Karpas-422 (cell line): ENCODE data around the gene OPTN. TPM values are rescaled to one million over a fixed set of nuclear protein-coding genes. Genes with fewer than 3 reads are reported as not detected.

Experiments
- DNase-seq: peaks from one replicate; pipeline ENCODE4 v3.0.0-alpha.2; 2015
- H2AFZ ChIP-seq: fragments of 200-600 bp; sonication (generic); 2 replicates; pipeline ENCODE4 v1.6.1; 2014; ENCODE audit warnings: antibody characterized with exemption, low read length, mixed read lengths
- H3K27ac ChIP-seq: fragments of 200-600 bp; sonication (generic); 2 replicates; pipeline ENCODE4 v1.5.1; 2014; ENCODE audit warnings: mild to moderate bottlenecking, low read length, moderate library complexity
- H3K27me3 ChIP-seq: fragments of 200-600 bp; sonication (generic); 2 replicates; pipeline ENCODE4 v1.6.1; 2014; ENCODE audit warnings: low read length, mixed read lengths
- H3K36me3 ChIP-seq: fragments of 200-600 bp; sonication (generic); 2 replicates; pipeline ENCODE4 v1.6.1; 2014; ENCODE audit warnings: low read length, mixed read lengths; ENCODE audit not compliant: insufficient read depth
- H3K4me1 ChIP-seq: fragments of 200-600 bp; sonication (generic); 2 replicates; pipeline ENCODE4 v1.6.1; 2014; ENCODE audit warnings: mild to moderate bottlenecking, low read length, mixed read lengths
- H3K4me2 ChIP-seq: fragments of 200-600 bp; sonication (generic); 2 replicates; pipeline ENCODE4 v1.6.1; 2014; ENCODE audit warnings: low read length, low read depth, mild to moderate bottlenecking; ENCODE audit not compliant: poor library complexity, severe bottlenecking
- H3K4me3 ChIP-seq: fragments of 200-600 bp; sonication (generic); 2 replicates; pipeline ENCODE4 v1.5.1; 2014; ENCODE audit warnings: mild to moderate bottlenecking, antibody characterized with exemption, low read length, mixed read lengths
- H3K79me2 ChIP-seq: fragments of 200-600 bp; sonication (generic); 2 replicates; pipeline ENCODE4 v1.6.1; 2014; ENCODE audit warnings: mild to moderate bottlenecking, low read length, mixed read lengths
- H3K9ac ChIP-seq: fragments of 200-600 bp; sonication (generic); 2 replicates; pipeline ENCODE4 v1.6.0; 2014; ENCODE audit warnings: low read length
- H3K9me2 ChIP-seq: fragments of 200-600 bp; sonication (generic), shearing (Covaris generic); replicated peaks from 2 replicates; pipeline ENCODE4 v1.6.0; 2014; ENCODE audit warnings: mild to moderate bottlenecking, low read length, moderate library complexity; ENCODE audit not compliant: insufficient read depth
- H3K9me3 ChIP-seq: fragments of 300-700, 200-600 bp; sonication (generic); 2 replicates; pipeline ENCODE4 v1.6.1; 2014; ENCODE audit warnings: low read length, mixed read lengths
- H4K20me1 ChIP-seq: fragments of 200-600 bp; sonication (generic); 2 replicates; pipeline ENCODE4 v1.6.1; 2014; ENCODE audit warnings: mild to moderate bottlenecking, antibody characterized with exemption, low read length, low read depth; ENCODE audit not compliant: insufficient read depth
- total RNA-seq: library from RNA; depleted of rRNA; stranded (reverse); fragments of >200 nt; shearing (Covaris generic); gene quantifications from 2 replicates; pipeline ENCODE4 v1.2.3, GENCODE V29; 2014; ENCODE audit warnings: low replicate concordance

The OPTN gene
- total RNA-seq, 1 experiment from 2014 or later: 0.56 TPM

- Histone ChIP-seq H3K4me1 (peaks cover 23% of the 10 kb centered on the region), H3K36me3 (peaks cover 10% of the 10 kb centered on the region; the same call in 1 of the 2 replicates), H4K20me1 (no peaks in the 10 kb centered on the region), H3K27me3 (no peaks in the 10 kb centered on the region), H3K4me2 (no peak overlapping the region), H3K9me2 (no peaks in the 10 kb centered on the region), H3K4me3 (no peak overlapping the region), H3K9me3 (no peaks in the 10 kb centered on the region), H3K9ac (no peak overlapping the region), H3K27ac (no peak overlapping the region), H3K79me2 (peaks cover 80% of the 10 kb centered on the region), H2AFZ (no peak overlapping the region)
- DNase-seq: no peak
These were observed 65.2 kb downstream of the OPTN start for GRCh38 chr10:13165177-13165576.

- DNase-seq: no peak
- no peak overlapping the region for H3K4me3 ChIP-seq
- no peaks in the 10 kb centered on the region for H3K9me3 ChIP-seq
- no peak overlapping the region for H3K4me2 ChIP-seq
- peaks cover 80% of the 10 kb centered on the region for H3K79me2 ChIP-seq
- peaks cover 29% of the 10 kb centered on the region for H3K36me3 ChIP-seq
- no peak overlapping the region for H3K27ac ChIP-seq
- H4K20me1 ChIP-seq: no peaks in the 10 kb centered on the region
- H3K9ac ChIP-seq: no peak overlapping the region
- H3K4me1 ChIP-seq: peaks cover 10% of the 10 kb centered on the region
- H3K9me2 ChIP-seq: no peaks in the 10 kb centered on the region
- no peak overlapping the region for H2AFZ ChIP-seq
- no peaks in the 10 kb centered on the region for H3K27me3 ChIP-seq
These were observed 67.6 kb downstream of the OPTN start for GRCh38 chr10:13167568-13167967.

- H3K79me2 ChIP-seq: peaks cover 74% of the 10 kb centered on the region
- no peaks in the 10 kb centered on the region for H3K27me3 ChIP-seq
- DNase-seq: no peak
These were observed 68.8 kb downstream of the OPTN start for GRCh38 chr10:13168781-13169180.

GRCh38 chr10:13173616-13174015 lies 73.7 kb downstream of the OPTN start:
- H3K4me2 ChIP-seq: no peak overlapping the region
- H3K27ac ChIP-seq: no peak overlapping the region
- no peaks in the 10 kb centered on the region for H4K20me1 ChIP-seq
- H3K4me3 ChIP-seq: no peak overlapping the region
- H3K9me3 ChIP-seq: no peaks in the 10 kb centered on the region
- no peaks in the 10 kb centered on the region for H3K9me2 ChIP-seq
- H3K9ac ChIP-seq: no peak overlapping the region
- no peaks in the 10 kb centered on the region for H3K4me1 ChIP-seq
- H3K27me3 ChIP-seq: no peaks in the 10 kb centered on the region
- no peak for DNase-seq
- no peak overlapping the region for H2AFZ ChIP-seq
- peaks cover 30% of the 10 kb centered on the region for H3K79me2 ChIP-seq
- peaks cover 45% of the 10 kb centered on the region for H3K36me3 ChIP-seq

More at GRCh38 chr10:13168781-13169180, 68.8 kb downstream of the OPTN start:
- no peaks in the 10 kb centered on the region for H3K9me3 ChIP-seq
- H3K4me2 ChIP-seq: no peak overlapping the region
- H3K4me1 ChIP-seq: peaks cover under 1% of the 10 kb centered on the region; the same call in 1 of the 2 replicates
- H3K4me3 ChIP-seq: no peak overlapping the region
- no peak overlapping the region for H3K27ac ChIP-seq
- H4K20me1 ChIP-seq: no peaks in the 10 kb centered on the region
- no peaks in the 10 kb centered on the region for H3K9me2 ChIP-seq
- no peak overlapping the region for H3K9ac ChIP-seq
- H2AFZ ChIP-seq: no peak overlapping the region
- peaks cover 42% of the 10 kb centered on the region for H3K36me3 ChIP-seq

- H3K9me2 ChIP-seq: no peaks in the 10 kb centered on the region
- no peaks in the 10 kb centered on the region for H3K4me1 ChIP-seq
- no peak overlapping the region for H3K4me3 ChIP-seq
- no peak overlapping the region for H3K4me2 ChIP-seq
- H3K9ac ChIP-seq: no peak overlapping the region
- H3K36me3 ChIP-seq: peaks cover 64% of the 10 kb centered on the region
- no peaks in the 10 kb centered on the region for H3K27me3 ChIP-seq
- no peaks in the 10 kb centered on the region for H4K20me1 ChIP-seq
- H3K27ac ChIP-seq: no peak overlapping the region
- H3K9me3 ChIP-seq: no peaks in the 10 kb centered on the region
- DNase-seq: no peak
- no peak overlapping the region for H2AFZ ChIP-seq
- H3K79me2 ChIP-seq: peaks cover 5% of the 10 kb centered on the region; the same call in 1 of the 2 replicates
These were observed 80.8 kb downstream of the OPTN start for GRCh38 chr10:13180788-13181187.

- DNase-seq: no peak
- H3K27ac ChIP-seq: no peak overlapping the region
- no peak overlapping the region for H3K4me3 ChIP-seq
- no peak overlapping the region for H3K4me2 ChIP-seq
- no peaks in the 10 kb centered on the region for H3K9me3 ChIP-seq
- H3K36me3 ChIP-seq: peaks cover 76% of the 10 kb centered on the region
- no peaks in the 10 kb centered on the region for H3K27me3 ChIP-seq
- H3K9ac ChIP-seq: no peak overlapping the region
- no peaks in the 10 kb centered on the region for H3K4me1 ChIP-seq
- no peaks in the 10 kb centered on the region for H4K20me1 ChIP-seq
- no peak overlapping the region for H2AFZ ChIP-seq
- H3K9me2 ChIP-seq: no peaks in the 10 kb centered on the region
- H3K79me2 ChIP-seq: peaks cover 5% of the 10 kb centered on the region; the same call in 1 of the 2 replicates
These were observed 82.5 kb downstream of the OPTN start for GRCh38 chr10:13182424-13182823.

GRCh38 chr10:13183625-13184024 lies 83.7 kb downstream of the OPTN start:
- Histone ChIP-seq H3K9me2 (no peaks in the 10 kb centered on the region), H3K27ac (no peak overlapping the region), H3K79me2 (peaks cover 5% of the 10 kb centered on the region; the same call in 1 of the 2 replicates), H3K4me3 (no peak overlapping the region), H3K9ac (no peak overlapping the region), H4K20me1 (no peaks in the 10 kb centered on the region), H2AFZ (no peak overlapping the region), H3K4me1 (no peaks in the 10 kb centered on the region), H3K36me3 (peaks cover 79% of the 10 kb centered on the region), H3K27me3 (no peaks in the 10 kb centered on the region), H3K9me3 (no peaks in the 10 kb centered on the region), H3K4me2 (no peak overlapping the region)
- DNase-seq: no peak

GRCh38 chr10:13184276-13184675 lies 84.3 kb downstream of the OPTN start:
- DNase-seq: no peak
- Histone ChIP-seq H3K27ac (no peak overlapping the region), H3K36me3 (peaks cover 77% of the 10 kb centered on the region), H3K79me2 (peaks cover 3% of the 10 kb centered on the region; the same call in 1 of the 2 replicates), H3K9me3 (no peaks in the 10 kb centered on the region), H3K4me3 (no peak overlapping the region), H3K4me2 (no peak overlapping the region), H2AFZ (no peak overlapping the region), H3K9me2 (no peaks in the 10 kb centered on the region), H3K4me1 (no peaks in the 10 kb centered on the region), H3K27me3 (no peaks in the 10 kb centered on the region), H3K9ac (no peak overlapping the region), H4K20me1 (no peaks in the 10 kb centered on the region)
